Umbilical cord (tissue), 2 donors: ENCODE data around the gene TBC1D7. TPM values are rescaled to one million over a fixed set of nuclear protein-coding genes. Genes with fewer than 3 reads are reported as not detected.

Source experiments
- DNase-seq: peaks from one replicate; pipeline ENCODE4 v3.0.0-alpha.2; 2015; ENCODE audit warnings: low spot score
- total RNA-seq: library from RNA; depleted of rRNA; stranded (reverse); fragments of >200 nt; gene quantifications from one replicate; pipeline ENCODE4 v1.2.3, GENCODE V29; 2014; ENCODE audit warnings: low replicate concordance; ENCODE audit not compliant: insufficient read depth

TBC1D7 gene
- total RNA-seq, 1 donor from 2014 or later, result 17.1 TPM

GRCh38 chr6:13319891-13320564, 8.3 kb downstream of the TBC1D7 start:
- no peak for DNase-seq

GRCh38 chr6:13318821-13319220, 9.5 kb downstream of the TBC1D7 start:
- no peak for DNase-seq

GRCh38 chr6:13315896-13316295, 12.4 kb downstream of the TBC1D7 start:
- no peak for DNase-seq

GRCh38 chr6:13314806-13315205, 13.5 kb downstream of the TBC1D7 start:
- no peak for DNase-seq

GRCh38 chr6:13311155-13311554, 17.2 kb downstream of the TBC1D7 start:
- DNase-seq, result no peak

- DNase-seq, result no peak
Measured at GRCh38 chr6:13308332-13308731, 20.0 kb downstream of the TBC1D7 start.

- no peak for DNase-seq
Measured at GRCh38 chr6:13307508-13307995, 20.8 kb downstream of the TBC1D7 start.

GRCh38 chr6:13305791-13306190, 22.5 kb downstream of the TBC1D7 start:
- no peak for DNase-seq

- DNase-seq, result no peak
Measured at GRCh38 chr6:13305288-13305687, 23.0 kb downstream of the TBC1D7 start.

GRCh38 chr6:13304580-13305260, 23.6 kb downstream of the TBC1D7 start:
- no peak for DNase-seq

GRCh38 chr6:13304101-13304500, 24.2 kb downstream of the TBC1D7 start:
- peak; percentile 6 for DNase-seq

- DNase-seq, result peak; percentile 93
Measured at GRCh38 chr6:13303668-13304017, 24.7 kb downstream of the TBC1D7 start.

- DNase-seq, result peak; percentile 83
Measured at GRCh38 chr6:13302751-13303667, 25.3 kb downstream of the TBC1D7 start.

- DNase-seq, result no peak
Measured at GRCh38 chr6:13302291-13302690, 26.0 kb downstream of the TBC1D7 start.

GRCh38 chr6:13300643-13301590, 27.4 kb downstream of the TBC1D7 start:
- DNase-seq, result no peak

- DNase-seq, result no peak
Measured at GRCh38 chr6:13299918-13300317, 28.4 kb downstream of the TBC1D7 start.

- no peak for DNase-seq
Measured at GRCh38 chr6:13299403-13299821, 28.9 kb downstream of the TBC1D7 start.

GRCh38 chr6:13298446-13298845, 29.9 kb downstream of the TBC1D7 start:
- DNase-seq, result no peak

GRCh38 chr6:13297391-13297790, 30.9 kb downstream of the TBC1D7 start:
- DNase-seq, result no peak

GRCh38 chr6:13296536-13296997, 31.8 kb downstream of the TBC1D7 start:
- DNase-seq, result no peak

- DNase-seq, result no peak
Measured at GRCh38 chr6:13295576-13295975, 32.8 kb downstream of the TBC1D7 start.
